CD4-positive, alpha-beta T cell (primary cell): ENCODE results near the gene BAZ1A. TPM values are rescaled to one million over a fixed set of nuclear protein-coding genes. Genes with fewer than 3 reads are reported as not detected.

Source experiments
- ATAC-seq: fragments of 200-7000 bp; cut with Tn5 transposase; one replicate; pipeline ENCODE4 v1.10.0; 2022; ENCODE audit warnings: mild to moderate bottlenecking; ENCODE audit not compliant: poor library complexity
- CTCF ChIA-PET: fragments of 350-600 bp; sonication (Branson Sonifier 250); formaldehyde crosslinking; loops from one replicate; lab custom pipeline; 2021; ENCODE audit warnings: antibody characterized with exemption, inconsistent platforms; lab: Charles Lee
- POLR2A ChIA-PET: fragments of 350-600 bp; sonication (Branson Sonifier 250); formaldehyde crosslinking; loops from one replicate; lab custom pipeline; 2021; ENCODE audit warnings: antibody characterized with exemption, inconsistent platforms; lab: Charles Lee
- DNase-seq, 14 experiments: peaks; one replicate each; pipeline ENCODE4 v3.0.0-alpha.2; 2013 to 2020; ENCODE audit warnings: mixed read lengths in 2 of 14
- H3K27ac ChIP-seq, 2 donors: one replicate each; pipeline versions ENCODE4 v1.5.1 to v1.7.0; 2013; ENCODE audit warnings: low read length in 2 of 2, low read depth in 1 of 2, mild to moderate bottlenecking in 1 of 2
- H3K27me3 ChIP-seq, 2 experiments: 1 replicate in 1 of 2; 2 replicates in 1 of 2; pipeline versions ENCODE4 v1.6.1 to v1.7.0; 2013; ENCODE audit warnings: low read length in 2 of 2, control low read depth in 1 of 2, mild to moderate bottlenecking in 1 of 2, moderate library complexity in 1 of 2; ENCODE audit not compliant: insufficient read depth in 2 of 2, control insufficient read depth in 1 of 2
- H3K36me3 ChIP-seq: one replicate; pipeline ENCODE4 v1.6.1; 2013; ENCODE audit warnings: low read length, control low read depth; ENCODE audit not compliant: insufficient read depth
- H3K4me1 ChIP-seq: one replicate; pipeline ENCODE4 v1.6.1; 2013; ENCODE audit warnings: low read length, control low read depth; ENCODE audit not compliant: insufficient read depth
- H3K4me3 ChIP-seq: one replicate; pipeline ENCODE4 v1.5.1; 2013; ENCODE audit warnings: mild to moderate bottlenecking, low read length, moderate library complexity
- H3K9me3 ChIP-seq, 2 experiments: 1 replicate in 1 of 2; 2 replicates in 1 of 2; pipeline versions ENCODE4 v1.6.1 to v1.7.0; 2013; ENCODE audit warnings: low read length in 2 of 2, mild to moderate bottlenecking in 2 of 2, control low read depth in 1 of 2, moderate library complexity in 1 of 2; ENCODE audit not compliant: control insufficient read depth in 1 of 2, insufficient read depth in 1 of 2
- H3K27ac Mint-ChIP-seq: one replicate; pipeline ENCODE4 v1.8.0; 2020; ENCODE audit warnings: mixed read lengths
- H3K27me3 Mint-ChIP-seq: one replicate; pipeline ENCODE4 v1.8.0; 2021; ENCODE audit warnings: mixed read lengths
- H3K36me3 Mint-ChIP-seq: one replicate; pipeline ENCODE4 v1.8.0; 2021; ENCODE audit warnings: low read depth, mixed read lengths
- H3K4me1 Mint-ChIP-seq: one replicate; pipeline ENCODE4 v1.8.0; 2021; ENCODE audit warnings: low read depth, mixed read lengths
- H3K4me3 Mint-ChIP-seq: one replicate; pipeline ENCODE4 v1.8.0; 2020; ENCODE audit warnings: mild to moderate bottlenecking, mixed read lengths
- H3K9me3 Mint-ChIP-seq: one replicate; pipeline ENCODE4 v1.8.0; 2020; ENCODE audit warnings: mixed read lengths
- intact Hi-C, 2 experiments: fragments of 100-400 bp; cut with DNase I in 1 of 2; cut with micrococcal nuclease in 1 of 2; formaldehyde crosslinking; loops; one replicate each; pipeline versions ENCODE4 v1.15.1 to v1.9.0; 2023 to 2025; cut with DNase I, micrococcal nuclease
- total RNA-seq, 174 experiments: library from RNA in 2 of 174; stranded (reverse) in 2 of 174; gene quantifications; one replicate each; pipeline ENCODE4 v1.2.3 and lab custom pipeline; 2021 to 2026
- TF ChIP-seq, protein P1 (sequence below): fragments of 200-600 bp; IDR thresholded peaks from one replicate; pipeline ENCODE4 v1.8.0; 2022; ENCODE audit warnings: antibody characterized with exemption, mild to moderate bottlenecking

Gene BAZ1A
- total RNA-seq, 2 experiments from 2014 or later: 46.5 to 52.3 TPM

GRCh38 chr14:34711796-34712712 lies 163.1 kb downstream of the BAZ1A start:
- no peak for ATAC-seq
- peaks cover 22% of the 10 kb centered on the region for H3K36me3 Mint-ChIP-seq
- Histone ChIP-seq H3K27me3 (no peaks in the 10 kb centered on the region), H3K36me3 (no peaks in the 10 kb centered on the region), H3K9me3 (no peaks in the 10 kb centered on the region), H3K4me1 (peaks cover 9% of the 10 kb centered on the region), H3K4me3 (no peak overlapping the region), H3K27ac (no peak overlapping the region)
- DNase-seq: no peak
- no peaks in the 10 kb centered on the region for H3K27me3 Mint-ChIP-seq
- peak overlapping the region; percentile 20 for H3K27ac Mint-ChIP-seq
- H3K4me3 Mint-ChIP-seq: peak overlapping the region; percentile 54
- TF ChIP-seq, protein P1, sequence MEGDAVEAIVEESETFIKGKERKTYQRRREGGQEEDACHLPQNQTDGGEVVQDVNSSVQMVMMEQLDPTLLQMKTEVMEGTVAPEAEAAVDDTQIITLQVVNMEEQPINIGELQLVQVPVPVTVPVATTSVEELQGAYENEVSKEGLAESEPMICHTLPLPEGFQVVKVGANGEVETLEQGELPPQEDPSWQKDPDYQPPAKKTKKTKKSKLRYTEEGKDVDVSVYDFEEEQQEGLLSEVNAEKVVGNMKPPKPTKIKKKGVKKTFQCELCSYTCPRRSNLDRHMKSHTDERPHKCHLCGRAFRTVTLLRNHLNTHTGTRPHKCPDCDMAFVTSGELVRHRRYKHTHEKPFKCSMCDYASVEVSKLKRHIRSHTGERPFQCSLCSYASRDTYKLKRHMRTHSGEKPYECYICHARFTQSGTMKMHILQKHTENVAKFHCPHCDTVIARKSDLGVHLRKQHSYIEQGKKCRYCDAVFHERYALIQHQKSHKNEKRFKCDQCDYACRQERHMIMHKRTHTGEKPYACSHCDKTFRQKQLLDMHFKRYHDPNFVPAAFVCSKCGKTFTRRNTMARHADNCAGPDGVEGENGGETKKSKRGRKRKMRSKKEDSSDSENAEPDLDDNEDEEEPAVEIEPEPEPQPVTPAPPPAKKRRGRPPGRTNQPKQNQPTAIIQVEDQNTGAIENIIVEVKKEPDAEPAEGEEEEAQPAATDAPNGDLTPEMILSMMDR: no peak
- no peaks in the 10 kb centered on the region for H3K9me3 Mint-ChIP-seq
- ChIA-PET CTCF (interaction anchor here (0.6 to 1.2 kb wide), 4 partner anchors 10 to 110 kb away, joined by 3 to 4 read pairs (median 3); no protein-coding TSS in a partner anchor), POLR2A (interaction anchor here (1.4 to 1.5 kb wide), 2 partner anchors 271 to 334 kb away, joined by 3 to 4 read pairs; partner anchors contain the start of genes FAM177A1 and SRP54)
- intact Hi-C loops: no loop called here
- H3K4me1 Mint-ChIP-seq: peaks cover 31% of the 10 kb centered on the region

- H3K4me1 Mint-ChIP-seq: peaks cover 31% of the 10 kb centered on the region
- TF ChIP-seq, protein P1: no peak
- ChIA-PET POLR2A (interaction anchor here (1.4 kb wide), 1 partner anchor 335 kb away, joined by 3 read pairs; the partner anchor contains the start of gene FAM177A1), CTCF (interaction anchor here (0.9 to 1.6 kb wide), 2 partner anchors 12 to 13 kb away, joined by 3 to 10 read pairs; no protein-coding TSS in a partner anchor)
- Histone ChIP-seq H3K27me3 (no peaks in the 10 kb centered on the region), H3K36me3 (no peaks in the 10 kb centered on the region), H3K4me1 (peaks cover 9% of the 10 kb centered on the region), H3K4me3 (no peak overlapping the region), H3K9me3 (no peaks in the 10 kb centered on the region), H3K27ac (no peak overlapping the region)
- no peaks in the 10 kb centered on the region for H3K27me3 Mint-ChIP-seq
- H3K36me3 Mint-ChIP-seq: peaks cover 22% of the 10 kb centered on the region
- intact Hi-C loops: no loop called here
- H3K27ac Mint-ChIP-seq: no peak overlapping the region
- H3K4me3 Mint-ChIP-seq: no peak overlapping the region
- H3K9me3 Mint-ChIP-seq: no peaks in the 10 kb centered on the region
- ATAC-seq (no peak), DNase-seq (no peak)
These were observed 164.0 kb downstream of the BAZ1A start for GRCh38 chr14:34711169-34711568.

DNA sequence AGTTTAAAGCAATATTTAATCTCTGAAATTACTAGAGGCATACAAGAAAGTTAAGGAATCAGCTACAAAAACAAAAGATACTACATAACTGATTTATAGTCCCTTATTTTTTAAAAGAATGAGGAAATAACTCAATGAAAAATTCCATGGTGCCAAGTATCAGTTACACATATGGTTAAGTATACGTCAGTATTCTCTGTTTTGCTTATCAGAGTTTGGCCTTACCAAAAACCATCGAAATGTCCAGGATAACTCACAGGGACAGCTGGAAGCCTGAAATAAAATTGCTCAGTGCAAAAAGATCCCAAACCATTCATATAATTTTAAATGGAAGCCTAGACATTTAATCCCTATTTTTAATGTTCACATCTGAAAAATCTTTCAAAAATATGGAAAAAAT lies 164.4 kb downstream of the BAZ1A start:
- no peaks in the 10 kb centered on the region for H3K36me3 ChIP-seq
- POLR2A ChIA-PET: interaction anchor here (1.4 kb wide), 1 partner anchor 335 kb away, joined by 3 read pairs; the partner anchor contains the start of gene FAM177A1
- H3K4me1 Mint-ChIP-seq: peaks cover 30% of the 10 kb centered on the region

More for the DNA sequence above, 164.4 kb downstream of the BAZ1A start:
- no peaks in the 10 kb centered on the region for H3K9me3 ChIP-seq
- Mint-ChIP-seq H3K4me3 (no peak overlapping the region), H3K27ac (no peak overlapping the region), H3K36me3 (peaks cover 22% of the 10 kb centered on the region), H3K9me3 (no peaks in the 10 kb centered on the region), H3K27me3 (no peaks in the 10 kb centered on the region)
- intact Hi-C loops: no loop called here
- CTCF ChIA-PET: interaction anchor here (0.9 to 1.6 kb wide), 2 partner anchors 12 to 14 kb away, joined by 3 to 10 read pairs; no protein-coding TSS in a partner anchor
- H3K27ac ChIP-seq: no peak overlapping the region
- TF ChIP-seq, protein P1: no peak
- DNase-seq (no peak), ATAC-seq (no peak)
- H3K4me3 ChIP-seq: no peak overlapping the region
- no peaks in the 10 kb centered on the region for H3K27me3 ChIP-seq
- H3K4me1 ChIP-seq: peaks cover 9% of the 10 kb centered on the region
